ENCODE results near the gene RNF38. TPM values are rescaled to one million over a fixed set of nuclear protein-coding genes. Genes with fewer than 3 reads are reported as not detected.

RNF38 gene
- total RNA-seq, 1 donor from 2014 or later = 22.8 TPM

- TF ChIP-seq POLR2A (IDR thresholded peaks at IDR 0.05) = no peak
- no peak for TF ChIP-seq CTCF (IDR thresholded peaks at IDR 0.05)
- no peak for TF ChIP-seq POLR2AphosphoS5 (IDR thresholded peaks at IDR 0.05; ENCODE audit: insufficient read depth in 1 of 2, low read depth in 1 of 2)
- Histone ChIP-seq H3K4me3 (no peak overlapping the region), H3K9me3 (no peaks in the 10 kb centered on the region), H3K36me3 (peaks cover 0 to 25% of the 10 kb centered on the region in 2 donors), H3K27ac (no peak overlapping the region), H3K4me1 (no peaks in the 10 kb centered on the region), H3K27me3 (no peaks in the 10 kb centered on the region)
- intact Hi-C loops (cut with DNase I) = loop anchor here (5.0 kb wide), 1 partner anchor 209 kb away; no protein-coding TSS in a partner anchor
- DNase-seq (ENCODE audit: extremely low spot score in 2 of 2) = no peak
Measured at GRCh38 chr9:36336131-36336907, 63.8 kb downstream of the RNF38 start.

- TF ChIP-seq POLR2A (IDR thresholded peaks at IDR 0.05) (no peak), CTCF (IDR thresholded peaks at IDR 0.05) (no peak), POLR2AphosphoS5 (IDR thresholded peaks at IDR 0.05; ENCODE audit: insufficient read depth in 1 of 2, low read depth in 1 of 2) (no peak)
- DNase-seq (ENCODE audit: extremely low spot score in 2 of 2) = no peak
- H3K4me3 ChIP-seq = no peak overlapping the region
- no peaks in the 10 kb centered on the region for H3K27me3 ChIP-seq
- H3K27ac ChIP-seq = no peak overlapping the region
- no peaks in the 10 kb centered on the region for H3K9me3 ChIP-seq
- intact Hi-C loops (cut with DNase I) = no loop called here
- H3K36me3 ChIP-seq = peaks cover 0 to 3% of the 10 kb centered on the region in 2 donors
- peaks cover 4% of the 10 kb centered on the region for H3K4me1 ChIP-seq
Measured at GRCh38 chr9:36332006-36332405, 68.1 kb downstream of the RNF38 start.

- Histone ChIP-seq H3K4me3 (no peak overlapping the region), H3K27me3 (no peaks in the 10 kb centered on the region), H3K9me3 (no peaks in the 10 kb centered on the region), H3K36me3 (no peaks in the 10 kb centered on the region), H3K27ac (no peak overlapping the region), H3K4me1 (peaks cover 4% of the 10 kb centered on the region)
- intact Hi-C loops (cut with DNase I) = no loop called here
- TF ChIP-seq POLR2A (IDR thresholded peaks at IDR 0.05) (no peak), POLR2AphosphoS5 (IDR thresholded peaks at IDR 0.05; ENCODE audit: insufficient read depth in 1 of 2, low read depth in 1 of 2) (no peak), CTCF (IDR thresholded peaks at IDR 0.05) (peak; percentile 60 to 81 (median 78))
- DNase-seq (ENCODE audit: extremely low spot score in 2 of 2) = no peak
Measured at GRCh38 chr9:36328798-36329411, 71.2 kb downstream of the RNF38 start.

GRCh38 chr9:36325081-36325828 is 74.8 kb downstream of the RNF38 start:
- no peaks in the 10 kb centered on the region for H3K27me3 ChIP-seq
- intact Hi-C loops (cut with DNase I) = no loop called here
- H3K27ac ChIP-seq = no peak overlapping the region
- H3K36me3 ChIP-seq = no peaks in the 10 kb centered on the region
- TF ChIP-seq POLR2AphosphoS5 (IDR thresholded peaks at IDR 0.05; ENCODE audit: insufficient read depth in 1 of 2, low read depth in 1 of 2) = no peak
- TF ChIP-seq POLR2A (IDR thresholded peaks at IDR 0.05) = no peak
- TF ChIP-seq CTCF (IDR thresholded peaks at IDR 0.05) = no peak
- H3K4me3 ChIP-seq = no peak overlapping the region
- peaks cover 4% of the 10 kb centered on the region for H3K4me1 ChIP-seq
- DNase-seq (ENCODE audit: extremely low spot score in 2 of 2) = no peak
- no peaks in the 10 kb centered on the region for H3K9me3 ChIP-seq

Data from vagina (tissue), 2 donors.